ENCODE measurements around the gene ELF5. TPM values are rescaled to one million over a fixed set of nuclear protein-coding genes. Genes with fewer than 3 reads are reported as not detected.

ELF5 gene
- total RNA-seq, 1 donor, result not detected

- DNase-seq (ENCODE audit: insufficient read length, low spot score, missing footprints), result peak; percentile 72
- Histone ChIP-seq H3K4me3 (ENCODE audit: insufficient read depth, low read length) (peak overlapping the region; percentile 96), H3K27me3 (ENCODE audit: insufficient read depth, low read length) (no peaks in the 10 kb centered on the region), H3K27ac (ENCODE audit: low read depth, low read length) (peak overlapping the region; percentile 80), H3K36me3 (ENCODE audit: insufficient read depth, low read length) (no peaks in the 10 kb centered on the region), H3K9me3 (ENCODE audit: low read depth, low read length) (no peaks in the 10 kb centered on the region), H4K20me1 (ENCODE audit: insufficient read depth, low read length) (peaks cover 23% of the 10 kb centered on the region), H3K4me2 (ENCODE audit: insufficient read depth, low read length) (peak overlapping the region; percentile 91), H3K4me1 (ENCODE audit: insufficient read depth, low read length) (peaks cover 20% of the 10 kb centered on the region), H2AFZ (ENCODE audit: low read length) (no peak overlapping the region), H3K79me2 (ENCODE audit: insufficient read depth, low read length) (peaks cover 33% of the 10 kb centered on the region)
- no peak for TF ChIP-seq CTCF (IDR thresholded peaks at IDR 0.05; ENCODE audit: extremely low read depth, low read depth, low read length)
These were observed 76.1 kb downstream of the ELF5 start for GRCh38 chr11:34437224-34438125.

DNA sequence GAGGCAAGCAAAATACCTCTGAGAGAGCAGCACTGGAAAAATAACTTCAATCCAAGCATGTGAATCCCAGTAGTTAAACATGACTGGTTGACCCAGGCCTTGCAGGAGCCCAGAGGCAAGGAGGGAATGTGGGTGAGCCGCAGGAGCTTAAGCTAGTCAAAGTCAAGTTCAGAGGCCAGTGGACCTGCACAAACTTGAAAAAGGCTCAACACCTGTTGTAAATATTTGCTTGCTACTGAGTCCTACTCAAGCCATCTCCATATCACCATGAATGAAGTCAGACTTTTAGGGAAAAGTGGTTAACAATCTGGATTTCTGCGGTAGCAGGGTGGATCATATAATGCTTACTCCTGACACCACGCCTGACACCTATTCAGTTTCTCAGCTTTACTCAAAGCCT is 79.7 kb downstream of the ELF5 start:
- H3K4me1 ChIP-seq (ENCODE audit: insufficient read depth, low read length), result peaks cover 9% of the 10 kb centered on the region
- H3K79me2 ChIP-seq (ENCODE audit: insufficient read depth, low read length), result peaks cover 1% of the 10 kb centered on the region
- H3K27ac ChIP-seq (ENCODE audit: low read depth, low read length), result no peak overlapping the region
- no peaks in the 10 kb centered on the region for H3K36me3 ChIP-seq (ENCODE audit: insufficient read depth, low read length)
- H3K4me2 ChIP-seq (ENCODE audit: insufficient read depth, low read length), result no peak overlapping the region
- no peaks in the 10 kb centered on the region for H3K27me3 ChIP-seq (ENCODE audit: insufficient read depth, low read length)
- no peak overlapping the region for H2AFZ ChIP-seq (ENCODE audit: low read length)
- no peak for DNase-seq (ENCODE audit: insufficient read length, low spot score, missing footprints)
- H4K20me1 ChIP-seq (ENCODE audit: insufficient read depth, low read length), result no peaks in the 10 kb centered on the region
- H3K9me3 ChIP-seq (ENCODE audit: low read depth, low read length), result no peaks in the 10 kb centered on the region
- TF ChIP-seq CTCF (IDR thresholded peaks at IDR 0.05; ENCODE audit: extremely low read depth, low read depth, low read length), result no peak
- no peak overlapping the region for H3K4me3 ChIP-seq (ENCODE audit: insufficient read depth, low read length)

DNA sequence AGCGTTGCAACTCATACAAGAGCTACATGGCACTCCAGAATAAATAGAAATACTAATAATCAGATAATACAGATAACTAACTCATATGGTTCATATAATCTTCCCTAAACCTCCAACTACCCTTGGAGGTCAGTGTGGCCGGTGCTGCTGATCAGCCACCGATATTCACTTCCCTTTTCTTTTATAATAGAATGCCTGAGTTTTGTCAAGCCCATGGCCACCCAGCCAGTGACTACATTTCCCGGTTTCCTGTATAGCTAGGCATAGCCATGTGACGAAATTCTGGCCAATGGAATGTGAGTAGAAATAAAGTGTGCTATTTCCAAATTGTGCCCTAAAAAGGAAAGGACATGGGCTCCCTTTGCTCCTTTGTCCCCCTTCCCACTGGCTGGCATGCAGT is 80.8 kb downstream of the ELF5 start:
- Histone ChIP-seq H3K4me3 (ENCODE audit: insufficient read depth, low read length) (no peak overlapping the region), H3K36me3 (ENCODE audit: insufficient read depth, low read length) (no peaks in the 10 kb centered on the region), H3K79me2 (ENCODE audit: insufficient read depth, low read length) (no peaks in the 10 kb centered on the region), H3K9me3 (ENCODE audit: low read depth, low read length) (no peaks in the 10 kb centered on the region), H2AFZ (ENCODE audit: low read length) (no peak overlapping the region), H3K27ac (ENCODE audit: low read depth, low read length) (no peak overlapping the region), H4K20me1 (ENCODE audit: insufficient read depth, low read length) (no peaks in the 10 kb centered on the region), H3K4me2 (ENCODE audit: insufficient read depth, low read length) (no peak overlapping the region), H3K4me1 (ENCODE audit: insufficient read depth, low read length) (peaks cover 5% of the 10 kb centered on the region), H3K27me3 (ENCODE audit: insufficient read depth, low read length) (no peaks in the 10 kb centered on the region)
- no peak for TF ChIP-seq CTCF (IDR thresholded peaks at IDR 0.05; ENCODE audit: extremely low read depth, low read depth, low read length)
- DNase-seq (ENCODE audit: insufficient read length, low spot score, missing footprints), result no peak

DNA sequence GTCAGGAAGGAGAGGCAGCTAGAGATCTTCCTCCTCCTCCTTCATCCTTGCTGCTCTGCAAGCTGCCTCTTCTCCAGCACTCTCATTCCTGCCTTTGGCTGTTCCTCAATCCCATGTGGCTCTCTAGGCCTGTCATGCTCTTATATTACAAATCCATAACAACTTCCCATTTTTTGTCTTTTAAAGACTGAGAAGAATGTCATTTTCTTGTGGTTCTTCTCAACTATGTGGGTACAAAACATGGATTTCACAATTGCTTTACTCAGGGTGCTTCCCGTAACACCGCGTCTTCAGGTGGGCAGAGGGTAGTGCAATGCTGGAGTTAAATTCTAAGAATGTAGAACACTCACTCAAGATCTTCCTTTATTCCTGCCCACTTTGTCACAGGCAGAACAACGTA is 81.6 kb downstream of the ELF5 start:
- H3K4me1 ChIP-seq (ENCODE audit: insufficient read depth, low read length), result peaks cover 9% of the 10 kb centered on the region
- H3K27me3 ChIP-seq (ENCODE audit: insufficient read depth, low read length), result no peaks in the 10 kb centered on the region
- no peak overlapping the region for H3K4me2 ChIP-seq (ENCODE audit: insufficient read depth, low read length)
- H4K20me1 ChIP-seq (ENCODE audit: insufficient read depth, low read length), result no peaks in the 10 kb centered on the region
- DNase-seq (ENCODE audit: insufficient read length, low spot score, missing footprints), result no peak
- H2AFZ ChIP-seq (ENCODE audit: low read length), result peak overlapping the region; percentile 45
- no peaks in the 10 kb centered on the region for H3K9me3 ChIP-seq (ENCODE audit: low read depth, low read length)
- no peaks in the 10 kb centered on the region for H3K79me2 ChIP-seq (ENCODE audit: insufficient read depth, low read length)
- no peak overlapping the region for H3K27ac ChIP-seq (ENCODE audit: low read depth, low read length)
- no peaks in the 10 kb centered on the region for H3K36me3 ChIP-seq (ENCODE audit: insufficient read depth, low read length)
- no peak overlapping the region for H3K4me3 ChIP-seq (ENCODE audit: insufficient read depth, low read length)
- TF ChIP-seq CTCF (IDR thresholded peaks at IDR 0.05; ENCODE audit: extremely low read depth, low read depth, low read length), result no peak
